Measurements from ENCODE around the gene IL4I1. TPM values are rescaled to one million over a fixed set of nuclear protein-coding genes. Genes with fewer than 3 reads are reported as not detected.
A peak's percentile ranks its signal among the peaks of the same experiment; 100 is the strongest.

The IL4I1 gene
- polyA plus RNA-seq, 4 donors = 1.0 to 3.8 (median 1.3) TPM; not detected in 1

- no peak overlapping the region for H3K27ac ChIP-seq (ENCODE audit: low read depth in 1 of 3, low read length in 2 of 3)
- H3K27me3 ChIP-seq (ENCODE audit: control insufficient read depth in 3 of 3, insufficient read depth in 3 of 3, low read length in 3 of 3) = no peaks in the 10 kb centered on the region
- H3K4me1 ChIP-seq (ENCODE audit: control insufficient read depth in 3 of 3, insufficient read depth in 2 of 3, low read depth in 1 of 3, low read length in 2 of 3) = peaks cover 3 to 17% (median 6%) of the 10 kb centered on the region in 3 donors
- peaks cover 8 to 82% (median 21%) of the 10 kb centered on the region in 3 donors for H3K36me3 ChIP-seq (ENCODE audit: control insufficient read depth in 3 of 3, insufficient read depth in 2 of 3, low read depth in 1 of 3, low read length in 3 of 3)
- H3K4me3 ChIP-seq (ENCODE audit: low read depth in 1 of 3, low read length in 3 of 3) = no peak overlapping the region
- no peak for FAIRE-seq
- H3K9me3 ChIP-seq (ENCODE audit: control insufficient read depth in 2 of 2, insufficient read depth in 1 of 2, low read depth in 1 of 2, low read length in 1 of 2) = no peaks in the 10 kb centered on the region
- 85 to 90% (median 89%) methylated on average over 57 to 60 of the region's 60 CpGs for WGBS, 3 donors
- DNase-seq = no peak
These were observed 34.9 kb downstream of the IL4I1 start for GRCh38 chr19:49861541-49862378.

GRCh38 chr19:49861107-49861506 lies 35.6 kb downstream of the IL4I1 start:
- peaks cover under 1 to 10% (median 6%) of the 10 kb centered on the region in 3 donors for H3K4me1 ChIP-seq (ENCODE audit: control insufficient read depth in 3 of 3, insufficient read depth in 2 of 3, low read depth in 1 of 3, low read length in 2 of 3)
- no peak overlapping the region for H3K27ac ChIP-seq (ENCODE audit: low read depth in 1 of 3, low read length in 2 of 3)
- H3K27me3 ChIP-seq (ENCODE audit: control insufficient read depth in 3 of 3, insufficient read depth in 3 of 3, low read length in 3 of 3) = no peaks in the 10 kb centered on the region
- no peak for FAIRE-seq
- H3K4me3 ChIP-seq (ENCODE audit: low read depth in 1 of 3, low read length in 3 of 3) = no peak overlapping the region
- H3K9me3 ChIP-seq (ENCODE audit: control insufficient read depth in 2 of 2, insufficient read depth in 1 of 2, low read depth in 1 of 2, low read length in 1 of 2) = no peaks in the 10 kb centered on the region
- 36 to 53% (median 47%) methylated on average over 13 of the region's 13 CpGs for WGBS, 3 donors
- peaks cover 8 to 89% (median 21%) of the 10 kb centered on the region in 3 donors for H3K36me3 ChIP-seq (ENCODE audit: control insufficient read depth in 3 of 3, insufficient read depth in 2 of 3, low read depth in 1 of 3, low read length in 3 of 3)
- peak; percentile 36 to 50 for DNase-seq

GRCh38 chr19:49860336-49861102 lies 36.2 kb downstream of the IL4I1 start:
- Histone ChIP-seq H3K9me3 (ENCODE audit: control insufficient read depth in 2 of 2, insufficient read depth in 1 of 2, low read depth in 1 of 2, low read length in 1 of 2) (no peaks in the 10 kb centered on the region), H3K36me3 (ENCODE audit: control insufficient read depth in 3 of 3, insufficient read depth in 2 of 3, low read depth in 1 of 3, low read length in 3 of 3) (peaks cover 8 to 94% (median 21%) of the 10 kb centered on the region in 3 donors), H3K27me3 (ENCODE audit: control insufficient read depth in 3 of 3, insufficient read depth in 3 of 3, low read length in 3 of 3) (no peaks in the 10 kb centered on the region), H3K4me1 (ENCODE audit: control insufficient read depth in 3 of 3, insufficient read depth in 2 of 3, low read depth in 1 of 3, low read length in 2 of 3) (peaks cover 0 to 4% (median 3%) of the 10 kb centered on the region in 3 donors), H3K4me3 (ENCODE audit: low read depth in 1 of 3, low read length in 3 of 3) (no peak overlapping the region), H3K27ac (ENCODE audit: low read depth in 1 of 3, low read length in 2 of 3) (no peak overlapping the region)
- WGBS, 3 donors = 71 to 80% (median 74%) methylated on average over 16 to 17 of the region's 17 CpGs
- DNase-seq = no peak
- FAIRE-seq = no peak

GRCh38 chr19:49859682-49860335 lies 36.9 kb downstream of the IL4I1 start:
- H3K27me3 ChIP-seq (ENCODE audit: control insufficient read depth in 3 of 3, insufficient read depth in 3 of 3, low read length in 3 of 3) = no peaks in the 10 kb centered on the region
- DNase-seq (no peak), FAIRE-seq (no peak)
- no peak overlapping the region for H3K4me3 ChIP-seq (ENCODE audit: low read depth in 1 of 3, low read length in 3 of 3)
- no peak overlapping the region for H3K27ac ChIP-seq (ENCODE audit: low read depth in 1 of 3, low read length in 2 of 3)
- peaks cover 8 to 97% (median 25%) of the 10 kb centered on the region in 3 donors for H3K36me3 ChIP-seq (ENCODE audit: control insufficient read depth in 3 of 3, insufficient read depth in 2 of 3, low read depth in 1 of 3, low read length in 3 of 3)
- no peaks in the 10 kb centered on the region for H3K4me1 ChIP-seq (ENCODE audit: control insufficient read depth in 3 of 3, insufficient read depth in 2 of 3, low read depth in 1 of 3, low read length in 2 of 3)
- 84 to 88% (median 87%) methylated on average over 22 of the region's 22 CpGs for WGBS, 3 donors
- no peaks in the 10 kb centered on the region for H3K9me3 ChIP-seq (ENCODE audit: control insufficient read depth in 2 of 2, insufficient read depth in 1 of 2, low read depth in 1 of 2, low read length in 1 of 2)

GRCh38 chr19:49858088-49858985 lies 38.4 kb downstream of the IL4I1 start:
- H3K27ac ChIP-seq (ENCODE audit: low read depth in 1 of 3, low read length in 2 of 3) = no peak overlapping the region
- H3K4me1 ChIP-seq (ENCODE audit: control insufficient read depth in 3 of 3, insufficient read depth in 2 of 3, low read depth in 1 of 3, low read length in 2 of 3) = peaks cover 0 to 11% (median 0%) of the 10 kb centered on the region in 3 donors
- H3K36me3 ChIP-seq (ENCODE audit: control insufficient read depth in 3 of 3, insufficient read depth in 2 of 3, low read depth in 1 of 3, low read length in 3 of 3) = peaks cover 7 to 96% (median 21%) of the 10 kb centered on the region in 3 donors
- no peaks in the 10 kb centered on the region for H3K9me3 ChIP-seq (ENCODE audit: control insufficient read depth in 2 of 2, insufficient read depth in 1 of 2, low read depth in 1 of 2, low read length in 1 of 2)
- FAIRE-seq = no peak
- no peak overlapping the region for H3K4me3 ChIP-seq (ENCODE audit: low read depth in 1 of 3, low read length in 3 of 3)
- 87 to 90% (median 89%) methylated on average over 28 to 37 of the region's 37 CpGs for WGBS, 3 donors
- DNase-seq = no peak
- no peaks in the 10 kb centered on the region for H3K27me3 ChIP-seq (ENCODE audit: control insufficient read depth in 3 of 3, insufficient read depth in 3 of 3, low read length in 3 of 3)

- Histone ChIP-seq H3K27me3 (ENCODE audit: control insufficient read depth in 3 of 3, insufficient read depth in 3 of 3, low read length in 3 of 3) (no peaks in the 10 kb centered on the region), H3K9me3 (ENCODE audit: control insufficient read depth in 2 of 2, insufficient read depth in 1 of 2, low read depth in 1 of 2, low read length in 1 of 2) (no peaks in the 10 kb centered on the region), H3K27ac (ENCODE audit: low read depth in 1 of 3, low read length in 2 of 3) (no peak overlapping the region), H3K4me1 (ENCODE audit: control insufficient read depth in 3 of 3, insufficient read depth in 2 of 3, low read depth in 1 of 3, low read length in 2 of 3) (peaks cover 0 to 14% (median 0%) of the 10 kb centered on the region in 3 donors), H3K36me3 (ENCODE audit: control insufficient read depth in 3 of 3, insufficient read depth in 2 of 3, low read depth in 1 of 3, low read length in 3 of 3) (peaks cover 7 to 92% (median 18%) of the 10 kb centered on the region in 3 donors), H3K4me3 (ENCODE audit: low read depth in 1 of 3, low read length in 3 of 3) (no peak overlapping the region)
- DNase-seq (no peak), FAIRE-seq (no peak)
- WGBS, 3 donors = 82 to 94% (median 82%) methylated on average over 5 of the region's 5 CpGs
These were observed 38.9 kb downstream of the IL4I1 start for GRCh38 chr19:49857838-49858087.

- no peak for DNase-seq
These were observed 39.4 kb downstream of the IL4I1 start for GRCh38 chr19:49857061-49857837.

More at GRCh38 chr19:49857061-49857837, 39.4 kb downstream of the IL4I1 start:
- WGBS, 3 donors = 91 to 92% (median 91%) methylated on average over 25 to 26 of the region's 26 CpGs
- peaks cover 7 to 88% (median 18%) of the 10 kb centered on the region in 3 donors for H3K36me3 ChIP-seq (ENCODE audit: control insufficient read depth in 3 of 3, insufficient read depth in 2 of 3, low read depth in 1 of 3, low read length in 3 of 3)
- no peak overlapping the region for H3K27ac ChIP-seq (ENCODE audit: low read depth in 1 of 3, low read length in 2 of 3)
- FAIRE-seq = no peak
- H3K4me1 ChIP-seq (ENCODE audit: control insufficient read depth in 3 of 3, insufficient read depth in 2 of 3, low read depth in 1 of 3, low read length in 2 of 3) = peaks cover 0 to 19% (median 0%) of the 10 kb centered on the region in 3 donors
- no peaks in the 10 kb centered on the region for H3K27me3 ChIP-seq (ENCODE audit: control insufficient read depth in 3 of 3, insufficient read depth in 3 of 3, low read length in 3 of 3)
- H3K4me3 ChIP-seq (ENCODE audit: low read depth in 1 of 3, low read length in 3 of 3) = no peak overlapping the region
- H3K9me3 ChIP-seq (ENCODE audit: control insufficient read depth in 2 of 2, insufficient read depth in 1 of 2, low read depth in 1 of 2, low read length in 1 of 2) = no peaks in the 10 kb centered on the region

All from small intestine (tissue), 7 donors.